Activated CD8-positive, alpha-beta memory T cell treated with anti-CD3 and anti-CD28 coated beads for 48 hours (primary cell): ENCODE results near the gene ACOT7.
"Not testable (repeated sequence)": the region's sequence is repeated elsewhere in the genome, so short reads cannot be mapped to it uniquely, and the experiment has no call there.

Experiments
- DNase-seq, 3 experiments: peaks; one replicate each; pipeline ENCODE4 v3.0.0-alpha.2; 2020; ENCODE audit warnings: low read depth in 2 of 3, low spot score in 2 of 3

ACOT7 gene

GRCh38 chr1:6363085-6363884 lies 30.3 kb downstream of the ACOT7 start:
- not testable (repeated sequence) for DNase-seq

- no peak for DNase-seq
These were observed 32.3 kb downstream of the ACOT7 start for GRCh38 chr1:6361124-6361775.

GRCh38 chr1:6360517-6361070 lies 33.0 kb downstream of the ACOT7 start:
- no peak for DNase-seq

- DNase-seq = no peak
These were observed 33.5 kb downstream of the ACOT7 start for GRCh38 chr1:6360117-6360496.

GRCh38 chr1:6359216-6360116 lies 34.1 kb downstream of the ACOT7 start:
- peak in 1 of 3 experiments; percentile 24 for DNase-seq

- DNase-seq = peak in 1 of 3 experiments; percentile 7
These were observed 34.8 kb downstream of the ACOT7 start for GRCh38 chr1:6358757-6359201.

GRCh38 chr1:6358144-6358624 lies 35.4 kb downstream of the ACOT7 start:
- no peak for DNase-seq

- DNase-seq = no peak
These were observed 36.2 kb downstream of the ACOT7 start for GRCh38 chr1:6357243-6357936.

GRCh38 chr1:6355621-6356020 lies 37.9 kb downstream of the ACOT7 start:
- no peak for DNase-seq

GRCh38 chr1:6354659-6355317 lies 38.8 kb downstream of the ACOT7 start:
- no peak for DNase-seq

- DNase-seq = no peak
These were observed 39.5 kb downstream of the ACOT7 start for GRCh38 chr1:6353955-6354658.

- no peak for DNase-seq
These were observed 40.0 kb downstream of the ACOT7 start for GRCh38 chr1:6353619-6353954.

- no peak for DNase-seq
These were observed 41.4 kb downstream of the ACOT7 start for GRCh38 chr1:6352138-6352563.

- DNase-seq = no peak
These were observed 42.0 kb downstream of the ACOT7 start for GRCh38 chr1:6351480-6352137.

- no peak for DNase-seq
These were observed 43.0 kb downstream of the ACOT7 start for GRCh38 chr1:6350416-6351088.

GRCh38 chr1:6349254-6349943 lies 44.2 kb downstream of the ACOT7 start:
- DNase-seq = no peak

GRCh38 chr1:6348511-6349191 lies 44.9 kb downstream of the ACOT7 start:
- DNase-seq = peak in 1 of 3 experiments; percentile 15
